Inflammatory macrophage treated with lipopolysaccharide for 1 hour (primary cell): Measurements from ENCODE around the gene PNPLA1.
A peak's percentile ranks its signal among the peaks of the same experiment; 100 is the strongest.

Experiments used
- DNase-seq, 2 donors: peaks; one replicate each; pipeline ENCODE4 v3.0.0-alpha.2; 2020 to 2022

PNPLA1 gene

GRCh38 chr6:36285797-36286196, 15.9 kb downstream of the PNPLA1 start:
- no peak for DNase-seq

- no peak for DNase-seq
Observed at GRCh38 chr6:36286858-36287257, 17.0 kb downstream of the PNPLA1 start.

DNA sequence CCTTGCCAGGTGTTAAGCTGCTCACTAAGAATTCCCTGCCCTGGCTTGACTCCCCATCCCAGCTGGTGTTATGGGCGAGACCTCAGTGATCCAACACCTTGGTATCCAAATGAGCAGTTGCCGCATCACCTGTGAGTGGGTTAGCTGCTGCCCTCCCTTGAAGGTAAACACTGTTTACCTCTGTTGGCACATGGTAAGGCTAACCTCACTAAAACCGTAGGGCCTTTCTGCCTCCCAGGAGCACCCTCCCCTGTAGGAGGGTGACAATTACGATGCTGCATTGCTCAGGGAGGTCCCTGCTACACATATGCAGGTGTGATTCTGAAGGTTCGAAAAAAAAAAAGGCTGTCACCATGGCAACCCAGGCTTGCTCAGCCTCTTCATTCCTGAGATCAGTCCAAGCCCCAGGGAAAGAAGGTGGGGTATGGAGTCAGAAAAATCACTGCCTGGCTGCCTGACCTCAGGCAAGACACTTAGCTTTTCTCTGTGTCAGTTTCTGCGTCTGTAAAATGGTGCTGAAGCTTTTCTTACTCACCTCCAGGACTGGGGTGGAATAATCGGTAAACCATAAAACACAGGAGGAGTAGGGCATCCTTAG, 19.5 kb downstream of the PNPLA1 start:
- no peak for DNase-seq

DNA sequence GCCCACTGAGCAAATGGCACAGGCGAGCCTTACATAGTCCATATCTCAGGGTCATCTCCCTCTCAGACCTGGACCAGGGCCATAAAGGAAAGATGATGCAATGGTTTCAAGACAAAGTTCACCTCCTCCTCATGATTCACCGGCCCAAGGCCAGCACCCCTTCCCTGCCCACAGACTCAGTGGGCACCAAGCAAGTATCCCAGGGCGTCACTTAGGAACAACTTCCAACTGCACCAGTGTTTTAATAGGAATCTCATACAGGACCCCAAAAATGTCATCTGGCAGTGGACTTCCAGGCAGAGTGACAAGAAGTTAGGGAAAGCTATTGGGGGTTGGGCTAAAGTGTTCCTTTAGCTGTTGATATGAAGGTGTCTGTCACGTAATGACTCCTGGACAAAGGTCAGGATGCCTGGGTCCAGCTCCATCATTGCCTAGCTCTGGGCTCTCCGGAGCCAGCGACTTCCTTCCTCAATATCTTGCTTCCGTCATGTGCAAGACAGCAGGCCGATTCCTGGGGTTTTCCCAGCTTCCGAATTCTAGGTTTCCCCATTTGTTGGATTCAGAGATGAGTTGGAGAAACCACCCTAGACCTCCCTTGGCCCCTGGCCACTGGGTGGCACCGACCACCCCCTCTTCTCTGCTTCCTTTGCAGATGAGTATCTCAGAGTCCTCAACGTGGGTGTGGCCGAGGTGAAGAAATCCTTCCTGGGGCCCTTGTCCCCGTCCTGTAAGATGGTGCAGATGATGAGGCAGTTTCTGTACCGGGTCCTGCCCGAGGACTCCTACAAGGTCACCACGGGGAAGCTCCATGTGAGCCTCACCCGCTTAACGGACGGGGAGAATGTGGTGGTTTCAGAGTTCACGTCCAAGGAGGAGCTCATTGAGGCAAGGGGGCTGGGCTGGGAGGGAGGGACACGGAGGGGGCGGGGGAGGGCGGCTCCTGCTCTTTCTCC, 21.1 kb downstream of the PNPLA1 start:
- peak; percentile 98 to 100 for DNase-seq

DNA sequence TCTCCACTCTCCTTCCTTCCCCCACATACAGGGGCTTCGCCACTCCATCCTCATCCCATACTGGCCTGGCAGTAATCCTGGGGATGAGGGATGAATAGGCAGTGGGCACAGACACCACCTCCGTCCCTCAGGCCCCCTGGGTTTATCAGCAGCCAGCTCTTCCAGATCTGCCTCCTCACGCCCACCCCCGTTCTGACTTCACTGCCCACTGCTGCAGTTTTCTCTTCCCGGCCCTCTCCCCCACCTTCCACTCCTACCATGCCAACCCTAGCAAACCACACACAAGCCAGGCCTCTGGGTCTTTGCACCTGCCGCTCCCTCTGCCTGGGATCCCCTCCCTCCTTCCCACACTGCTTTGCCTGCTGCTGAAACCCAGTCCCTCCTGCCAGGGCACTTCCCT, 22.3 kb downstream of the PNPLA1 start:
- no peak for DNase-seq

GRCh38 chr6:36296240-36296639, 26.4 kb downstream of the PNPLA1 start:
- peak; percentile 73 to 75 for DNase-seq

DNA sequence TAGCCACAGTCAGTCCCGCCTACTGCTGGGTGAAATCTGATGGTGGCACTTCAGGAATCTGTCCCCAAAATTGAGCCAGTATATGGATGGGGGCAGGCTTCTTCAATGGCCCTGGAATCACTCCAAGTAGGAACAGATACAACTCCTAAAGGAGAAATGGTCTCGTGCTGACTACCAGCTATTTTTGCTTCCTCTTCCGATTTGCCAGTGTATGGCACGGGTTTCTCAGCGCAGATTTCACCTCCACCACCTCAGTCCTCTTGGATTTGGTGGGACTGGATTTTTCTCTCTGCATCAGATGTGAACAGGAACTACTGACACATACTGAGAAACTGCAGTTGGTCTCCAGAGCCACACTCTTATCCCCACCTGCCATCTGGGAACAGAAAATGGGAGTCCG, 27.2 kb downstream of the PNPLA1 start:
- peak in 1 of 2 donors; percentile 30 for DNase-seq

- DNase-seq: no peak
Observed at GRCh38 chr6:36297511-36297910, 27.7 kb downstream of the PNPLA1 start.

- DNase-seq: no peak
Observed at GRCh38 chr6:36298027-36298426, 28.2 kb downstream of the PNPLA1 start.

DNA sequence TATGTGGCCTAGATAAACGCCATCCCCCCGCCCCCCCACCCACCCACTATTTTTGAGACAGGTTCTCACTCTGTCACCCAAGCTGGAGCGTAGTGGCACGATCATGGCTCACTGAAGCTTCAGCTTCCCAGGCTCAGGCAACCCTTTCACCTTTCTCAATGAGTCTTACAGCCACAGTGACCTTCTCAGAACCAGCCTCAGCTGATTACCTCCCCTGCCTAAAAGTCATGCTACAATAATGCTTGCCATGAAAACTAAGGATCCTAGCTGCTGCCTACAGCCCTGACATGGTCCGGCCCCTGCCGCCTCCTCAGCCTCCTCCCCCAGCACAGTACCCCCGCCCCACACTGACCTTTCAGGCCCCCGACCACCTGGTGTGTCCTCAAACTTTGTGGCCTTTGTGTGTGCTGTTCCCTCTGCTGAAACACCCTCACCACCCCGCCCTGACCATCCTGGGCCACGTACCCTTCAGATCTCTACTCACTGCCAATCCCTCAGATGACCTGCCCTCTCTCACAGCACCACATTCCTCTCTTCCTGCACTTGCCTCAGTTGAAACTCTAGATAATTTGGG, 31.3 kb downstream of the PNPLA1 start:
- no peak for DNase-seq

- DNase-seq: no peak
Observed at GRCh38 chr6:36301781-36302180, 31.9 kb downstream of the PNPLA1 start.

GRCh38 chr6:36302227-36302976, 32.5 kb downstream of the PNPLA1 start:
- DNase-seq: peak; percentile 75 to 99

DNA sequence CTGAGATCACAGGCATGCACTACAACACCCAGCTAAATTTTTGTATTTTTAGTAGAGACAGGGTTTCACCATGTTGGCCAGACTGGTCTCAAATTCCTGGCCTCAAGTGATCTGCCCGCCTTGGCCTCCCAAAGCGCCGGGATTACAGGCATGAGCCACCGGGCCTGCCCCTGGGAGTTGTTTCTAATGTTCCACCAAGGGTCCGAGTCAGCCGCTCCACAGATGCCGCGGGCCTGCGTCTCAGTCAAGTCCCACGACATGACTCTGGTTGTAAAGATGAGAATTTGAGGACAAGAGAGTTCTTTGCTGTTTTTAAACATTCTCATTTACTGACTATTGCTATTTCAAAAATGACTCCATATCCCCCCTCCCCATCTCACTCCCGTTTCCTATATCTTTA, 36.0 kb downstream of the PNPLA1 start:
- DNase-seq: no peak

DNA sequence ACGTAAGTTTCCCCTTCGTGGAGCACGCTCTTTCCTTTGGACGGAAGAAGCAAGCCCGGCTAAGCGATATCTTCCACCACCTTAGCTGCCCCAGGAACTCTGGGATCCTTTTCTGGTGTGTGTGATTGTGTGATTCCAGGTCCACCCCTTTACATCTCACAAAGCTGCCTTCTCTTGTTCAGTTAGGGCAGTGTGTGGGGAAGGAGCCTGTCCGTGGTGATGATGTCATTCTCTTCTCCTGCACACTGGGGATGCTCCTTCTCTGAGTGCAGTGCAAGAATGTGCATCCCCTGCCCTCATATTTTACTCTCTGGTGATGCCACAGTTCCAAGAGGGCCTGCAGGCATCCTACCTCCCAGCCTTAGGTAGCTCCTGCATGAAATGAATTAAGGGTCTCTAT, 36.5 kb downstream of the PNPLA1 start:
- DNase-seq: peak in 1 of 2 donors; percentile 37

GRCh38 chr6:36308514-36308913, 38.7 kb downstream of the PNPLA1 start:
- no peak for DNase-seq

GRCh38 chr6:36309203-36309602, 39.3 kb downstream of the PNPLA1 start:
- DNase-seq: no peak

DNA sequence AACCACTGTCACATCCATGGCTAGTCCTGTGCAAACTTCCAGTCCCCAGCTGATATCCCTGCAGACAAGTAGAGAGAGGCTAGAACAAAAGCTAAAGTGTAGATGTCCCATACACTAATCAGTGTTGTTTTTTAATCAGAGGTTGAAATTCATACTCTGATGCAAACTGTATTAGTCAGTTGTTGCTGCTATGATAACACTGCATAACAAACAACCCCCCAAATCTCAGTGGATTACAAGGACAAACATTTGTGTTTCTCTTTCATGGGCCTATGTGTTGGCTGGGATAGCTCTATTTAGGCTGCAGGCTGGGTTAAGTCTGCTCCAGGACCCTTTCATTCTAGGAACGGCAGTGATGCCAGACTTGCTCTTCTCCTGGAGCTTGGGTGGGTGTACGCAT, 40.0 kb downstream of the PNPLA1 start:
- no peak for DNase-seq

DNA sequence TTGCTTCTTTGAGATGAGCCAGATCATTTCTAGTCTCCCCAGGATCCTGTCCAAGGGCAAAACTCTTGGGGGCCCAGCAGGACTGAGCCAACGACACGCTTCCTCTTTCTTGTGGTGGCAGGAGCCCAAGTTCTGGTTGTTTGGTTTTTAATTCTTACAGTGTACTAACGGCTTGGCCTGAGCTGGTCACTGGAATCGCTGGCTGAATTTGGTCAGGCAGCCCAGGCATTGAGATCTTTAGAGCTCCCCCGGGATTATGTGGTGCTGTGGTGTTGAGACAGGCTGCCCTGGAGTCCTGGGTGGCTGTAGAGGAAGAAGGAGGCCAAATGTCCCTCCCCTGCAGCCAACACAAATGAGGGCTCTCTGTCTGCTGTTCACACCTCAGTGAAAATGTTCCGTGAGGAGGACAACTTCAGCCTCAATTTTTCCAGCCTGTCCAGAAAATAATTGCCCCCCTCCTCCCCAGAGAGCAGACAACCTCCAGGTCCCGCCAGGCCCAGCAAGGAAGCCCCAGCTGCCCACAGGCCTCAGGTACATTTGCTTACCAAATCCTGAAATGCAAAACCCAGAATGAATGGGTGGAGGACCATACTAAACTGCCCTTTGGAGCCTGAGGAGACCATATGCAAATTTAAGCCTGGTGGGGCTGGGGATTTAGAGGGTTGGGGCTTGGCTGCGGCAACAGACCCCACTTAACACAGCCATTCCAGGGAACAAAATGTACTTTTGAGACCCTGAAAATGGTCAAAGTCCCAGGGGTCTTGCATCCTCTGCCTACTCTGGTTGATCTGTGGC, 43.2 kb downstream of the PNPLA1 start:
- peak in 1 of 2 donors; percentile 36 for DNase-seq

DNA sequence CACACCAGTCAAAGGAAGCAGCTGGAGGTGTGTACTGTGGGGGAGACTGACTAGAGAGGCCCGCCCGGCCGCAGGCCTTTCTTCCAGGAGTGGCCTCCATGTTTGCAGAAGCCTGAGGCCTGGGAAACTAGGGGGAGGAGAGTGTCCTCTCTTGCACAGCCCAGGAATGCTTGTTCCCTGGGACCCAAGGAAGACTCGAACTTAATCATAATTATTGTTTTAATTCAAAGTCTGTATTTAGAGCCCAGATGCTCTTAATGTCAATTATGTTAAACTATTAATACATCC, 43.7 kb downstream of the PNPLA1 start:
- no peak for DNase-seq

GRCh38 chr6:36314221-36315014, 44.6 kb downstream of the PNPLA1 start:
- no peak for DNase-seq

GRCh38 chr6:36315921-36316320, 46.1 kb downstream of the PNPLA1 start:
- DNase-seq: no peak

DNA sequence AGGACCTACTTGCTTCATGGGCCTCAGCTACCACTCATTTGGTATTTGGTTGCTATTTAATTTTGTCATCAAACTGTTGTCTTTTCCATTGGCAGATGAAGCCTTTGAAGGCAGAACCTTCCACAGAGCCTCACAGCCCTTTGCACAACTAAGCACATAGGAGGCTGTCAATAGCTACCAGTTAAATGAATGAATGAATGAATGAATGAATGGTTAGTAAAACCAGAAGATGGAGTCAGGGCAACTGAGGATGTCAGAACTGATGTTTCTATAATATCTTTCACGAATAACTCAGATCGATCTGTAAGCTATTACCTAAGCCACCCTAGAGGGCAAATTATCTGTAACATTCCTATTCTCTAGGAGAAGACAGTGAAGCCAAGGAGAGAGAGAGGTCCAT, 47.8 kb downstream of the PNPLA1 start:
- DNase-seq: no peak
